Measurements from ENCODE around the gene GIT2. TPM values are rescaled to one million over a fixed set of nuclear protein-coding genes. Genes with fewer than 3 reads are reported as not detected.

Gene GIT2
- total and polyA plus RNA-seq, 2 of the 8 experiments (the other 6 are each of a cell fraction or from before 2014, with no cell fraction given) = 9.6 to 20.7 TPM

DNA sequence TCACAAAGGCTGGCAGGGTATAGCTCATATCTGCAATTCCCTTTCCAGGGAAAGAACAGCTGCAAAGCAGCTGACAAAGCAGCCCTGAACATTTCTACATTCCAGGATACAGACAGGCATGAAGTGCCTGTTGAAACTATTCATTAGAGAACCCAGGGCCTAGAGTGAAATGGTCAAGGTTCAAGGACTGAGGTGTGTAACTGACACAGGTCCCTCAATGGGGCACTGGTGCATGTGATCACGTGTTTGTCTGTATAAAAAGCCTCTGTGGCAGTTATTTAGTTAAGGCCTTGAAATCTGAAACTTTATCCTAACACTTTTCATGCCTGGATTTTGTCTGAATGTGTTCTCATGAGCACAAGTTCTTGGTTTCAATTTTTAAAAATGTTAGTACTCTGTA lies 47.1 kb downstream of the GIT2 start:
- no peak for FAIRE-seq
- H3K4me1 ChIP-seq (replicated peaks in 1 of 4; ENCODE audit: control insufficient read depth in 3 of 4, insufficient read depth in 4 of 4, low read length in 3 of 4) = peaks cover 7 to 13% (median 10%) of the 10 kb centered on the region in 4 experiments
- ChIA-PET CTCF (ENCODE audit: partially characterized antibody) (interaction anchor here (0.6 to 1.4 kb wide), 2 partner anchors 75 to 143 kb away, joined by 3 read pairs; no protein-coding TSS in a partner anchor), POLR2A (ENCODE audit: partially characterized antibody) (no interaction called here)
- H3K79me2 ChIP-seq (ENCODE audit: control insufficient read depth in 1 of 2, insufficient read depth in 2 of 2, low read length in 2 of 2) = no peaks in the 10 kb centered on the region
- no peak overlapping the region for H4K91ac ChIP-seq (replicated peaks; ENCODE audit: insufficient read length, low read length)
- peaks cover 3 to 19% (median 10%) of the 10 kb centered on the region in 4 experiments; a peak in 6 of 8 replicates for H3K36me3 ChIP-seq (ENCODE audit: control insufficient read depth in 2 of 4, insufficient read depth in 4 of 4, low read length in 3 of 4)
- H2BK12ac ChIP-seq (ENCODE audit: low read depth, low read length) = no peak overlapping the region
- H4K5ac ChIP-seq (ENCODE audit: insufficient read length, low read depth, low read length) = no peak overlapping the region
- H3K4me2 ChIP-seq (ENCODE audit: insufficient read depth in 1 of 2, low read depth in 2 of 2, low read length in 2 of 2) = no peak overlapping the region
- no peak overlapping the region for H3K9ac ChIP-seq (replicated peaks in 1 of 4; ENCODE audit: extremely low read depth in 1 of 4, low read depth in 3 of 4, low read length in 3 of 4)
- H4K8ac ChIP-seq (ENCODE audit: extremely low read depth, insufficient read depth, low read length) = no peak overlapping the region
- no peaks in the 10 kb centered on the region for H3K79me1 ChIP-seq (ENCODE audit: low read depth, low read length)
- 88% methylated on average over 1 of the region's 1 CpG; no CpG with 5 or more reads in 1 of the 2 experiments for WGBS, 2 experiments (ENCODE audit: extremely low coverage in 1 of 2, insufficient coverage in 1 of 2, insufficient read length in 1 of 2, insufficient replicate concordance in 2 of 2, low coverage in 1 of 2, low lambda C conversion rate in 2 of 2, missing lambda C conversion rate in 1 of 2)
- H3K27me3 ChIP-seq (replicated peaks in 1 of 4; ENCODE audit: control insufficient read depth in 3 of 4, extremely low read depth in 1 of 4, insufficient read depth in 3 of 4, low read length in 3 of 4) = no peaks in the 10 kb centered on the region
- no peak overlapping the region for H2AFZ ChIP-seq (ENCODE audit: low read length)
- no peak overlapping the region for H3K23ac ChIP-seq (ENCODE audit: insufficient read length)
- no peak overlapping the region for H2BK15ac ChIP-seq (ENCODE audit: low read length)
- no peak overlapping the region for H3K4me3 ChIP-seq (ENCODE audit: extremely low read depth in 1 of 4, insufficient read depth in 2 of 4, low read depth in 3 of 4, low read length in 4 of 4)
- no peak overlapping the region for H2BK5ac ChIP-seq (ENCODE audit: low read depth, low read length)
- DNase-seq (ENCODE audit: low read depth in 1 of 2, low spot score in 2 of 2) = no peak
- no peaks in the 10 kb centered on the region for H3K23me2 ChIP-seq (ENCODE audit: low read depth, low read length)
- H2BK20ac ChIP-seq (ENCODE audit: low read length) = no peak overlapping the region
- H2BK120ac ChIP-seq (replicated peaks; ENCODE audit: low read depth, low read length) = no peak overlapping the region
- no peak overlapping the region for H3K56ac ChIP-seq (replicated peaks; ENCODE audit: insufficient read length, low read depth, low read length)
- H3K14ac ChIP-seq (ENCODE audit: insufficient read length) = no peak overlapping the region
- H3K4ac ChIP-seq (replicated peaks; ENCODE audit: insufficient read length, low read depth, low read length) = no peak overlapping the region
- no peak overlapping the region for H2AK5ac ChIP-seq (ENCODE audit: low read depth, low read length)
- H3K27ac ChIP-seq (ENCODE audit: low read depth, low read length) = no peak overlapping the region
- no peak overlapping the region for H3K18ac ChIP-seq (ENCODE audit: extremely low read depth, low read length)
- H3K9me3 ChIP-seq (ENCODE audit: insufficient read depth in 2 of 2, low read depth in 1 of 2, low read length in 1 of 2) = no peaks in the 10 kb centered on the region
- no peaks in the 10 kb centered on the region for H4K20me1 ChIP-seq (replicated peaks in 1 of 2; ENCODE audit: control insufficient read depth in 1 of 2, insufficient read depth in 2 of 2, low read length in 2 of 2)
- TF ChIP-seq, protein P1, sequence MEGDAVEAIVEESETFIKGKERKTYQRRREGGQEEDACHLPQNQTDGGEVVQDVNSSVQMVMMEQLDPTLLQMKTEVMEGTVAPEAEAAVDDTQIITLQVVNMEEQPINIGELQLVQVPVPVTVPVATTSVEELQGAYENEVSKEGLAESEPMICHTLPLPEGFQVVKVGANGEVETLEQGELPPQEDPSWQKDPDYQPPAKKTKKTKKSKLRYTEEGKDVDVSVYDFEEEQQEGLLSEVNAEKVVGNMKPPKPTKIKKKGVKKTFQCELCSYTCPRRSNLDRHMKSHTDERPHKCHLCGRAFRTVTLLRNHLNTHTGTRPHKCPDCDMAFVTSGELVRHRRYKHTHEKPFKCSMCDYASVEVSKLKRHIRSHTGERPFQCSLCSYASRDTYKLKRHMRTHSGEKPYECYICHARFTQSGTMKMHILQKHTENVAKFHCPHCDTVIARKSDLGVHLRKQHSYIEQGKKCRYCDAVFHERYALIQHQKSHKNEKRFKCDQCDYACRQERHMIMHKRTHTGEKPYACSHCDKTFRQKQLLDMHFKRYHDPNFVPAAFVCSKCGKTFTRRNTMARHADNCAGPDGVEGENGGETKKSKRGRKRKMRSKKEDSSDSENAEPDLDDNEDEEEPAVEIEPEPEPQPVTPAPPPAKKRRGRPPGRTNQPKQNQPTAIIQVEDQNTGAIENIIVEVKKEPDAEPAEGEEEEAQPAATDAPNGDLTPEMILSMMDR (IDR thresholded peaks at IDR 0.05; ENCODE audit: control extremely low read depth in 1 of 3, insufficient read depth in 1 of 3, low read depth in 1 of 3, low read length in 3 of 3) = no peak
- TF ChIP-seq CEBPB (IDR thresholded peaks at IDR 0.05; ENCODE audit: low read depth, low read length) = no peak
- no peak for TF ChIP-seq FOSL1 (IDR thresholded peaks at IDR 0.05; ENCODE audit: insufficient read depth, low read depth, low read length)
- TF ChIP-seq TAF1 (IDR thresholded peaks at IDR 0.05; ENCODE audit: low read depth, low read length) = no peak
- TF ChIP-seq RAD21 (IDR thresholded peaks at IDR 0.05 in 1 of 2, conservative IDR thresholded peaks at IDR 0.05 in 1 of 2; ENCODE audit: low read depth in 2 of 2, low read length in 2 of 2) = no peak
- no peak for TF ChIP-seq KDM4A (IDR thresholded peaks at IDR 0.05; ENCODE audit: low read depth, low read length, severe bottlenecking)
- no peak for TF ChIP-seq RXRA (IDR thresholded peaks at IDR 0.05; ENCODE audit: insufficient read depth, low read depth, low read length)
- no peak for TF ChIP-seq YY1 (IDR thresholded peaks at IDR 0.05; ENCODE audit: low read depth, low read length)
- no peak for TF ChIP-seq USF2 (IDR thresholded peaks at IDR 0.05; ENCODE audit: low read length)
- no peak for TF ChIP-seq CHD2 (IDR thresholded peaks at IDR 0.05; ENCODE audit: low read length)
